ENCODE results near the gene KATNAL2.
A peak's percentile ranks its signal among the peaks of the same experiment; 100 is the strongest.

The KATNAL2 gene

GRCh38 chr18:47113796-47114540 lies 196.6 kb downstream of the KATNAL2 start:
- DNase-seq (ENCODE audit: low read depth), result peak; percentile 80

- no peak for DNase-seq (ENCODE audit: low read depth)
Measured at GRCh38 chr18:47115205-47115604, 197.8 kb downstream of the KATNAL2 start.

DNA sequence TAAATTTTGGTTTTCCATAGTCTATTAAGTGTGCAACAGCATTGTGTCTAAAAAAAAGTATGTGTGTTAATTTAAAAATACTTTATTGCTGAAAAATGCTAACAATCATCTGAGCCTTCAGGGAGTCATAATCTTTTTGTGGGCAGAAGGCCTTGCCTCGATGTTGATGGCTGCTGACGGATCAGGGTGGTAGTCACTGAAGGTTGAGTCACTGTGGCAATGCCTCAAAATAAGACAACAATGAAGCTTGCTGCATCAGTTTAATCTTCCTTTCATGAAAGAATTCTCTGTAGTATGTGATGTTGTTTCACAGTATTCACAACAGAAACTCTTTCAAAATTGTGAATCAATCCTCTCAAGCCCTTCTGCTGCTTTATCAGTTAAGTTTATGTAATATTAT lies 201.6 kb downstream of the KATNAL2 start:
- DNase-seq (ENCODE audit: low read depth), result no peak

DNA sequence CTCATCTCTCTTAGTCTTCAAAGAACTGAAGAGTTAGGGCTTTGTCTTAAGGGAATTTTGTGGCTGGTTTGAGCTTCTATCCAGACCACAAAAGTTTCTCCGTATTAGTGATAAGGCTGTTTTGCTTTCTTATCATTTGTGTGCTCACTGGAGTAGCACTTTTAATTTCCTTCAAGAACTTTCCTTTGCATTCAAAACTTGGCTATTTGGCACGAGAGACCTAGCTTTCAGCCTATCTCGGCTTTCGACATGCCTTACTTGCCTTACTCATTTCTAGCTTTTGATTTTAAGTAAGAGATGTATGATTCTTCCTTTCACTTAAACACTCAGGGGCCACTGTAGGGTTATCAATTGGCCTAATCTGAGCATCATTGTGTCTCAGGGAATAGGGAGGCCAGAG lies 203.0 kb downstream of the KATNAL2 start:
- no peak for DNase-seq (ENCODE audit: low read depth)

DNA sequence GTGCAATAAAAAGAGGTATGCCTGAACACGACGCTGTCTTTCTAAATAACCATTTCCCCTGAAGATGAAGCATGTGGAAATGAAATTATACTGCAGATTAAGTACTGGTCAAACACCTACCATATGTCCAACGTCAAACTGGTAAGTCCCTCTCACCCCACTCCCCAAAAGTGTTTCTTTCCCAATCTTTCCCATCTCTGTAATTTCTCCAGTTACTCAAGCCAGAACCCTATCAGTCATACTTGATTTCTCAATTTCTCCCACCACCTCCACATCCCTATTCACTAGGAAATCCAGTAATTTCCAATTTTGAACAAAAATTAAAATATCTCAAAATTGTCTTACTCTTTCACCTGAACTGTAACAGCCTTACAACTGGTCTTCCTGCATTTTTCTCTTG lies 203.7 kb downstream of the KATNAL2 start:
- DNase-seq (ENCODE audit: low read depth), result no peak

- DNase-seq (ENCODE audit: low read depth), result no peak
Measured at GRCh38 chr18:47141289-47141688, 223.9 kb downstream of the KATNAL2 start.

GRCh38 chr18:47143153-47143552 lies 225.8 kb downstream of the KATNAL2 start:
- DNase-seq (ENCODE audit: low read depth), result no peak

- DNase-seq (ENCODE audit: low read depth), result no peak
Measured at GRCh38 chr18:47143899-47144485, 226.6 kb downstream of the KATNAL2 start.

DNA sequence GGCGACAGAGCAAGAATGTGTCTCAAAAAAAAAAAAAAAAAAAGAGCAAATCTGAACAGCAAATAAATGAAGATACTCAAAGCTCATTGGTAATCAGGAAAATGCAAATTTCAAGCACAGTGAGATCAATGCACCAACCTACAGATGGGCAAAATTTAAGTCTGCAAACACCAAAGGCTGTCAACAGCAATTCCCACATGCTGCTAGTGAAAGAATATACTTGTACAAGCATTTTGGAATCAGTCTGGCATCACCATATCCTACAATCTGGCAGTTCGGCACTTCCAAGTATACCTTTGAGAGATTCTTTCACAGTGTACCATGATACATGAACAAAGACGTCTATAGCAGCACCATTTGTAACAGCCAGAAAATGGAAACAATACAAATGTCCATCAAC lies 228.8 kb downstream of the KATNAL2 start:
- DNase-seq (ENCODE audit: low read depth), result no peak

GRCh38 chr18:47149457-47150028 lies 232.1 kb downstream of the KATNAL2 start:
- peak; percentile 27 for DNase-seq (ENCODE audit: low read depth)

DNA sequence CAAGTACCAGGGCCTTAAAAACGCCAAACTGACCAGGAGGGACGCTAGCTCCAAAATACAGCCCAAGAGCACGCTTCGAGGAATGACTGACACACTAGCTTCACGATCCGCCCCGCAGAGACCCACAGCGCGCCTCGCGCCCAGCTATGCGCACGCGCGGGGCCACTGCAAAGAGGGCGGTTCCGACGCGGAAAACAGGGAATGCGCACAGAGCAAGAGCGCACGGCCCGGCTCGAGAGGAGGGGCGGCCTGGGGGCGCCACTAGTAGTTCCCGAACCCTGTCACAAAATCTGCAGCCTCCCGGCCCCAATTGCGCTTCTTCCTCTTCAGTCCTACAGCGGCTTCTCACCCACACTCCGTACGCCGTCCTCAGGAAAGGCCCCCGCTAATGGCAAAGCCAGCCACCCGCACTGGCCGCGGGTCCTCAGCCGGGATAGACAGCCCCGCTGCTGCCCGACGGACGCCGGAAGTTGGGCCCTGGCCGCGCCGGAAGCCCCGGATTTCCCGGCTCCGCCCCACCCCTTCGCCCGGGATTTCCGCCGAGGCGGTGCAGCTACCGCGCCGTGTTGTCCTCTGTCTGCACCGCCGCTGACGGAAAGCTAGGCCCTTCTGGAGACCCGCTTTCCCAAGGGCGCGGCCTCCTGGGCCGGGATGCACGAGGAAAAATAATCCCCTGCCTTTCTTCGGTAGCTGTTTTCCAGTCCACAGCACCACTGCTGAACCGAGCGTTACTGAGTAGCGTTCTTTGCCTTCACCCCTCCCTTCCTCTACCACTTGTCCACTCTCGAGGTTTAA lies 232.8 kb downstream of the KATNAL2 start, which contains the start of gene HDHD2:
Gene HDHD2, minus strand, starts transcription at position 472 of the 795 bp plus-strand sequence. CDS start 14,061 bp downstream, outside the sequence.
- DNase-seq (ENCODE audit: low read depth), result peak; percentile 82

GRCh38 chr18:47150824-47151366 lies 233.5 kb downstream of the KATNAL2 start:
- DNase-seq (ENCODE audit: low read depth), result no peak

GRCh38 chr18:47151439-47151838 lies 234.0 kb downstream of the KATNAL2 start:
- DNase-seq (ENCODE audit: low read depth), result no peak

Data from EH (cell line).